AG08396 (cell line): ENCODE results near the gene OR52M1.
"Not testable (repeated sequence)": the region's sequence is repeated elsewhere in the genome, so short reads cannot be mapped to it uniquely, and the experiment has no call there.

Experiments
- DNase-seq: peaks from one replicate; pipeline ENCODE4 v3.0.0; 2012; ENCODE audit warnings: low spot score, mixed read lengths

Gene OR52M1

GRCh38 chr11:4544891-4545290 lies at the start of gene OR52M1:
OR52M1 (plus strand) TSS chr11:4545191; CDS start chr11:4545191, 0 bp downstream.
- DNase-seq: no peak

- no peak for DNase-seq
These were observed 49.5 kb upstream of the OR52M1 start for GRCh38 chr11:4495487-4495886.

- DNase-seq: no peak
These were observed 49.0 kb upstream of the OR52M1 start for GRCh38 chr11:4495986-4496385.

GRCh38 chr11:4496557-4497248 lies 48.3 kb upstream of the OR52M1 start:
- no peak for DNase-seq

GRCh38 chr11:4508886-4509285 lies 36.1 kb upstream of the OR52M1 start:
- no peak for DNase-seq

- DNase-seq: no peak
These were observed 33.4 kb upstream of the OR52M1 start for GRCh38 chr11:4511282-4512245.

GRCh38 chr11:4514196-4514595 lies 30.8 kb upstream of the OR52M1 start:
- DNase-seq: no peak

- no peak for DNase-seq
These were observed 22.7 kb upstream of the OR52M1 start for GRCh38 chr11:4522339-4522738.

GRCh38 chr11:4522752-4523151 lies 22.2 kb upstream of the OR52M1 start:
- no peak for DNase-seq

- no peak for DNase-seq
These were observed 21.3 kb upstream of the OR52M1 start for GRCh38 chr11:4523666-4524065.

GRCh38 chr11:4527926-4528325 lies 17.1 kb upstream of the OR52M1 start:
- no peak for DNase-seq

GRCh38 chr11:4531686-4532085 lies 13.3 kb upstream of the OR52M1 start:
- not testable (repeated sequence) for DNase-seq

- DNase-seq: peak; percentile 51
These were observed 5.3 kb upstream of the OR52M1 start for GRCh38 chr11:4539603-4540219.

- DNase-seq: no peak
These were observed 3.9 kb upstream of the OR52M1 start for GRCh38 chr11:4541071-4541470.

GRCh38 chr11:4543561-4543960 lies 1.4 kb upstream of the OR52M1 start:
- DNase-seq: no peak

- no peak for DNase-seq
These were observed 1.9 kb downstream of the OR52M1 start for GRCh38 chr11:4546878-4547277.

- DNase-seq: no peak
These were observed 2.4 kb downstream of the OR52M1 start for GRCh38 chr11:4547416-4547815.

GRCh38 chr11:4551346-4551979 lies 6.5 kb downstream of the OR52M1 start:
- no peak for DNase-seq

GRCh38 chr11:4559527-4560440 lies 14.8 kb downstream of the OR52M1 start:
- no peak for DNase-seq

- DNase-seq: no peak
These were observed 15.5 kb downstream of the OR52M1 start for GRCh38 chr11:4560467-4560866.

- no peak for DNase-seq
These were observed 20.4 kb downstream of the OR52M1 start for GRCh38 chr11:4565371-4565770.
